Colon (tissue), 2 donors: ENCODE data around the gene LIME1.

ENCODE experiments used
- FAIRE-seq: peaks from 2 replicates; lab custom pipeline; 2012; peaks lifted over from hg19 to GRCh38; lab: Jason Lieb, UNC
- donor health status: control.
- donor health status: control.

Gene LIME1, protein sequence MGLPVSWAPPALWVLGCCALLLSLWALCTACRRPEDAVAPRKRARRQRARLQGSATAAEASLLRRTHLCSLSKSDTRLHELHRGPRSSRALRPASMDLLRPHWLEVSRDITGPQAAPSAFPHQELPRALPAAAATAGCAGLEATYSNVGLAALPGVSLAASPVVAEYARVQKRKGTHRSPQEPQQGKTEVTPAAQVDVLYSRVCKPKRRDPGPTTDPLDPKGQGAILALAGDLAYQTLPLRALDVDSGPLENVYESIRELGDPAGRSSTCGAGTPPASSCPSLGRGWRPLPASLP

DNA sequence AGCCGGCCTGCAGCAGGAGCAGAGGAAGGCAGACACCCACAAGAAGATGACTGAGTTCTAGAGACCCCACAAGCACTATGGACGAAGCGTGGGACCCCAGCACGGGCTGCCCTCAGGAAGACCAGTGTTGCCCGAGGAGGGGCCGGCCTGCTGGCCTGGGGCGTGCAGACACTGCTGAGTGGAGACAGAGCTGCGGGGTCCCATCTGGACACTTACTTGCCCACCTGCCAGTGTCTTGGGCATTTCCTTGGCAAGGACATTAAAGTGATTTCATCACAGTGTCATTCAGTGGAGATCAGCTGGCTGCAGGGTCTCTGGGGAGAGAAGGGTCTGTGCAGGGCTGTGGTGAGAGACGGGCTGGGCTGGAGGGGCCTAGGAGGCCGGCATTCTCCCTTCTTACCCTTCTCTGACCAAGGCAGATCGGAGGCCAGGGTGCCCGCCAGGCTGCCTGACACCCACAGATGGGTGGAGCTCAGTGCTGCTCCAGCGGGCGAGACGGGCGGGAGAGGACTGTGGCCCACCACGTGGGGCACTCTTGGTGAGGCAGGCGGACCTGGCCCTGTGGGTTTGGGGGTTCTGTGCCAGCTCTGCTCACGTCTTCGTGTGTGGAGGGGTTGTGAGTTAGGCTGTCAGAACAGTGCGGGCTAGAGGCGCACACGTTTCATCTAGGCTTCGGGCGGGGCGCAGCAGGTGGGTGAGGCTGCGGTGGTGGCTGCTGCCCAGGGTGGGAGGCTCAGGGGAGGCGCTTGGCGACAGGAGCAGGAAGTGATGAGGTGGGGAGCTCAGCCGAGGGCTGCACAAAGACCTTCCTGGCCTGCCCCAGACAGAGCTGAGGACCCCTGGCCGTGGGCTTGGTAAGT lies at the start of gene LIME1:
Gene LIME1, plus strand, starts transcription at position 806 of the 860 bp plus-strand sequence. CDS start 886 bp downstream, outside the sequence.
- no peak for FAIRE-seq

DNA sequence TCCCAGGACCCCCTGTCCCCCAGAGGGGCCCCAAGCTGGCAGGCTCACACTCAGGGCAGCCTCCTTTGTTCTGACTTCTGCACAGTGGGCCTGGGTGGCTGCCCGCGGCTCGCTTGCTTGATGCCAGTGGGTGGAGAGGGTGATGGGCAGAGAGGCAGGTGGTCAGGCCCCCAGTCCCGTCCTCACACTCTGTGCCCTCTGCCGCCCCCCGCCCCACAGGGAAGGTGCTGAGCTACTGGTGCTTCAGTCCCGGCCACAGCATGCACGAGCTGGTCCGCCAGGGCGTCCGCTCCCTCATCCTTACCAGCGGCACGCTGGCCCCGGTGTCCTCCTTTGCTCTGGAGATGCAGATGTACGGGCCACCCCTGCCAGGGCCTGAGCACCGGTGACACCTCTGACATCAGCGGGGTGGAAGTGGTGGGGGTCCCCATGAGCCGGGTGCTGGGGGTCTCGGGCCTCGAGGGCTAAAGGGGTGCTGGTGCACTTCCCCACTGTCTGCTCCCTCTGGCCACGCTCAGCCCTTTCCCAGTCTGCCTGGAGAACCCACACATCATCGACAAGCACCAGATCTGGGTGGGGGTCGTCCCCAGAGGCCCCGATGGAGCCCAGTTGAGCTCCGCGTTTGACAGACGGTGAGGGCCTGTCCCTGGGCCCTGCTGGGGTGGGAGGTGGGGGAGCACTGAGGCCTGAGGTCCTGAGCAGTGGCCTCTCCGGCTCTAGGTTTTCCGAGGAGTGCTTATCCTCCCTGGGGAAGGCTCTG lies 48.9 kb upstream of the LIME1 start:
- no peak for FAIRE-seq

DNA sequence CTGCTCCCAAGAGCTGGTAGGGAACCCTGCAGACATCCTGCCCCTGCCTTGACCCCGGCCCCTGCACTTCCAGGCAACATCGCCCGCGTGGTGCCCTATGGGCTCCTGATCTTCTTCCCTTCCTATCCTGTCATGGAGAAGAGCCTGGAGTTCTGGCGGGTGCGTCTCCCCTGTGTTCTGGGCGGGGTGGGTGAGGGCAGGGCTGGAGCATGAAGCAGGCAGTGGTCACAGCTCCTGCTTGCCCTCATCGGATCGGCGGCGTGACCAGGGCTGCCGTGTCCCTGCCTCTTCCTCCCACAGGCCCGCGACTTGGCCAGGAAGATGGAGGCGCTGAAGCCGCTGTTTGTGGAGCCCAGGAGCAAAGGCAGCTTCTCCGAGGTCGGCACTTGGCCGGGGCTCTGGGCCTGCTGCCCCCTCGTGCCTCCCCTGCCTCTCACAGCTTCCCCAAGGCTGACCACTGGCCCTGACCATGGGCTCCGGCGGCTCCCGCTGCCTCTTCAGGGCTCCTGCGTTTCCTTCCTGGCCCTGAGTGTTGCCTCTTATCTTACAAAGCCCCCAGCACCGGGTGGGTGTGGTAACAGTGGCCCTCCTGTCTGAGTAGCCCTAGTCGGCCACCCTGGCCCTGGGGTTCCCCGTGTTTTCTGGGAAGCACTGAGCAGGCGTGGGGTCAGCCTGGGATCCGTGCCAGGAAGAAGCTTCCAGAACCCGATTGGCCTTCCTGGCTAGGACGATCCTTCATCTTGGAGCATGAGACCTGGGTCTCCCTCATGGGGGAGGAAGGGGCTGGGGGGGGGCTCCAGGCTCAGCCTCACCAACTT lies 48.0 kb upstream of the LIME1 start:
- no peak for FAIRE-seq

DNA sequence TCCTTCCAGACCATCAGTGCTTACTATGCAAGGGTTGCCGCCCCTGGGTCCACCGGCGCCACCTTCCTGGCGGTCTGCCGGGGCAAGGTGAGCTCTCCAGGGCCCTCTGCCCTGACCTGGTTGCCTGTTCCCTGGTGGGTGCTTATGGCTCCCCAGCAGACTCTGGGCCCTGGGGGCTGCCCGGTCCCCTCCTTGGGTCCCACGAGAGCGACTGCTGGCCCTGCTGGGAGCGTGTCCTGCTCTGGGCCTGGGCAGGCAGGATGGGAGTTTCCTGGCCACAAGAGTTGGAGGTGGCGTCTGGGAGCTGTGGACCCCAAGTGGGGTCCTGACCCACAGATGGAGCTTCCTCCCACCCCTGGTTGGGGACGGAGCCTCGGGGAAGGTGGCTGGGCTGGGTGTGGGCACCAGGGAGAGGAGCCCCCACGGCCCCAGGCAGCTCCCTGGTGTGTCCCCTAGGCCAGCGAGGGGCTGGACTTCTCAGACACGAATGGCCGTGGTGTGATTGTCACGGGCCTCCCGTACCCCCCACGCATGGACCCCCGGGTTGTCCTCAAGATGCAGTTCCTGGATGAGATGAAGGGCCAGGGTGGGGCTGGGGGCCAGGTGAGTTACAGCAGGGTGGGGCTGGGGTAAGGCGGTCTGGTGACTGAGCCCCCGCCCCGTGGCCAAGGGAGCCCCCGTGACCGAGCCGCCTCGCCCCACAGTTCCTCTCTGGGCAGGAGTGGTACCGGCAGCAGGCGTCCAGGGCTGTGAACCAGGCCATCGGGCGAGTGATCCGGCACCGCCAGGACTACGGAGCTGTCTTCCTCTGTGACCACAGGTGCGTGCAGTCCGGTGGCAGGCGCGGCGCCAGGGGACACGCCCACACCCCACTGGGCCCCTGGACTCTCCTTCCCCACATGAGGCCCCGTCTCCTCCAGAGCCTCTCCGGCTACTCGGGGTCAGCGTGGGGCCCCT lies 47.1 kb upstream of the LIME1 start:
- FAIRE-seq: no peak

DNA sequence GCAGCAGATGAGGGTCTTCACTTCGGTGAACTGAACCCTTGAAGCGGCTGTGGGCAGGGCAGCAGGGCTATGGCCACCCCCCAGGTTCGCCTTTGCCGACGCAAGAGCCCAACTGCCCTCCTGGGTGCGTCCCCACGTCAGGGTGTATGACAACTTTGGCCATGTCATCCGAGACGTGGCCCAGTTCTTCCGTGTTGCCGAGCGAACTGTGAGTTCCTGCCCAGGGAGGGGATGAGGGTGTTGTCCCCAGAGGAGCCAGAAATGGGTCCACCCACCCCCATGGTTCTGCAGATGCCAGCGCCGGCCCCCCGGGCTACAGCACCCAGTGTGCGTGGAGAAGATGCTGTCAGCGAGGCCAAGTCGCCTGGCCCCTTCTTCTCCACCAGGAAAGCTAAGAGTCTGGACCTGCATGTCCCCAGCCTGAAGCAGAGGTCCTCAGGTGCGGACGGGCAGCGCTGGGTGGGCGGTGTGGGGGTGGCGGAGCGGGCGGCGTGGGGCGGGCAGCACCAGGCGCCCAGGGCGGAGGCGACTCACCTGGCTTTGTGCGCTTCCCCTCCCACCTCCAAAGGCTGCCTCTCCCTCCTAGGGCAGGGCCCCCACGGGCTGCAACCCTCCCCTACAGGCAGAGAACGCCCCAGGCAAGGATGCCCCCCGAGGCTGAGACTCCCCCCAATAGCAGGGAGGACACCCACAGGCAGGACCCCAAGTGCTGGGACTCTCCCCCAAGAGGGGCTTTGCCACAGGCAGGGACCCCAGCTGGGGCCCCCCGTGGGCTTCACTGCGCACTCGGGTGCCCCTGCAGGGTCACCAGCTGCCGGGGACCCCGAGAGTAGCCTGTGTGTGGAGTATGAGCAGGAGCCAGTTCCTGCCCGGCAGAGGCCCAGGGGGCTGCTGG lies 46.2 kb upstream of the LIME1 start:
- no peak for FAIRE-seq

DNA sequence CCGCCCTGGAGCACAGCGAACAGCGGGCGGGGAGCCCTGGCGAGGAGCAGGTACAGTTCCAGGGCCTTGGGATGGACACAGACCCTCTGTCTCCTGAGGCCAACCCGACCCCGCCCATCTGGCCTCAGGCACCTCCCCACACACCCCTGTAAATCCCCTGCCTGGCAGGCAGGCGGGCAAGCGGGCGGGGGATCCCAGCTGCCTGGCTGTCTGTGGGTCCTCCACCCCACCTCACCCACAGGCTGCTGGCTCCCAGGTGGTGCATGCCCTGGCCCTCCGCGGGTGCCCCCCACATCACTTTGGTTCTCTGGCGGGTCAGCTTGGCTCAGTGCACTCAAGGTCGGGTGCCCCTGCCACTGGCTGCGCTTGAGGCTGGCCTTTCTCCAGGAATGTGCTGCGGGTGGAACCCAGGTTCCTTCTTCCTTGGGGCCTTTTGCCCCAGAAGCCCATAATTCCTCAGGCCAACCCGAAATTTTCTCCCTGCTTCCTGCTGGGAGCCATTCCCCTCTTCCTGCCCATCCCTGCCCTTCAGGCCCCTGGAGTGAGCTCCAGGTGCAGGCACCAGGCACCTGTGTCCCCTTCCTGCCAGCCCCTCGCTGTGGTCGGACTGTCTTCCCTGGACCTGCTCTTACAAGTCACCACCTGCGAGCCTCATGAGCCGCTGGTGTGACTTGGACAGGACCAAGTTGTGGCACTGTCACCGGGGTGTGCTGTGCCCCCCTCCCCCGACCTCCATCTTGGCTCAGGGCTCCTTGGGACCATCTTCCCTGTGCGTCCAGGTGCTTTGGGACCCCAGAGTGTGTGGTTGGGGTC lies 45.4 kb upstream of the LIME1 start:
- FAIRE-seq: no peak

DNA sequence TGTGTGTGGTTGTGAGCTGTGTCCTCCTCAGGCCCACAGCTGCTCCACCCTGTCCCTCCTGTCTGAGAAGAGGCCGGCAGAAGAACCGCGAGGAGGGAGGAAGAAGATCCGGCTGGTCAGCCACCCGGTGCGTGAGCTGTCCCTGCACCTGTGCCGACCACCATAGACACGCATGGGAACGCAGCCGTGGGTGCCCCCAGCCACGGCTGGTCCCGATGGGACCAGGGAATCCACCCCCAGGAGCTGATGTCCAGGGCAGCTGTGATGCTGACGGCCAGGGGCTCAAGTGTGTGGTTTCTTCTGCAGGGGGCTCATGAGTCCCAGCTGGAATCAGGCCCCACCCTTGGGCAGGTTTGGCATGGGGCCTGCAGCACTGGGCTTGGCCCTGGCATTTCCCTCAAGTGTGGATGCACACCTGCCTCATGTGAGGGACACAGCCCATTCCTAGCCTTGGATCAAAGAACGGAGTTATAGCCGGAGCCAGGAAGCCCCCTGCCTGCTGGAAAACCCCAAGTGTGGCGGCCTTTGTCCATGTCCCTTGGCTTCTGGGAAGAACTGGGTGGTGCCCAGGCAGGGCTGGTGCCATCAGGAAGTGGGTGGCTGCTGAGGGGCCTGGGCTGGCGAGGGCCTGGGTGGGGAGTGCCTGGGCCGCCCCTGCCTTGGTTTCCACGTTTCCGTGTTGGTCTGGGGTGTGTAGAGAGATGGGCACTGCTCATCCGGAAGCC lies 44.6 kb upstream of the LIME1 start:
- FAIRE-seq: no peak

DNA sequence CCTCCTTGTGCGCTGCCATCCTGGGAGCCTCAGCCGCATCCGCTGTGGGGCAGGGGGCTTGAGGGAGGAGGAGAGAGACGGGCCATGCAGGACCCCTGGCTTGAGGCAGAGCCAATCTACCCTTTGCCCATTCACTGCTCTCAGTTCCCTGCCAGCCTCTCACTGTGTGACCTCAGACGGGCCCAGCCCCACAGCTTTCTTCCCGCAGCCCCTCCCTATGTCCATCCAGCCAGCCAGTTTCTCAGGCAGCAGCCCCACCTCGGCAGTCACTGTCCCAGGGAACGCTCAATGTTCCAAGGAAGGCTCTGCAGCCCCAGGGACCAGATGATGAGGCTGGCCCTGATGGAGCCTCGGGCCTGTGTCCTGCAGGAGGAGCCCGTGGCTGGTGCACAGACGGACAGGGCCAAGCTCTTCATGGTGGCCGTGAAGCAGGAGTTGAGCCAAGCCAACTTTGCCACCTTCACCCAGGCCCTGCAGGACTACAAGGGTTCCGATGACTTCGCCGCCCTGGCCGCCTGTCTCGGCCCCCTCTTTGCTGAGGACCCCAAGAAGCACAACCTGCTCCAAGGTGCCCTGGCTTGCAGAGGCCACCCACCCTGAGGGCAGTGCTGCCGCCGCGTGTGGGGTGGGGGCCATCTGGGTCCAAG lies 43.9 kb upstream of the LIME1 start:
- no peak for FAIRE-seq

DNA sequence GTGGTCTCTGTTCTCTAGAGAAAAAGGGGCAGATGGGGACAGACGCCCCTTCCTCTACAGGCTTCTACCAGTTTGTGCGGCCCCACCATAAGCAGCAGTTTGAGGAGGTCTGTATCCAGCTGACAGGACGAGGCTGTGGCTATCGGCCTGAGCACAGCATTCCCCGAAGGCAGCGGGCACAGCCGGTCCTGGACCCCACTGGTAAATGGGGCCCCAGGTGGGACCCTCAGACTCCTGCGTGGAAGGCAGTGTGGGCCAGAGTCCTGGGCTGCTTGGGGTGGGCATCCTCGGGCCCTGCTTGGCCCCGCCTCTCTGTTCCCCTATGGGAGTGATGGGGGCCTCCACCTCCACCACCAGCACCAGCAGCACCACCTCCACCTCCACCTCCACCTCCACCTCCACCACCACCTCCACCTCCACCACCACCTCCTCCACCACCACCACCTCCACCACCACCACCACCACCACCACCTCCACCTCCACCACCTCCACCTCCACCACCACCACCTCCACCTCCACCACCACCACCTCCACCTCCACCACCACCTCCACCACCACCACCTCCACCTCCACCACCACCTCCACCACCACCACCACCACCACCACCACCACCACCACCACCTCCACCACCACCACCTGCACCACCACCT lies 43.3 kb upstream of the LIME1 start:
- no peak for FAIRE-seq

DNA sequence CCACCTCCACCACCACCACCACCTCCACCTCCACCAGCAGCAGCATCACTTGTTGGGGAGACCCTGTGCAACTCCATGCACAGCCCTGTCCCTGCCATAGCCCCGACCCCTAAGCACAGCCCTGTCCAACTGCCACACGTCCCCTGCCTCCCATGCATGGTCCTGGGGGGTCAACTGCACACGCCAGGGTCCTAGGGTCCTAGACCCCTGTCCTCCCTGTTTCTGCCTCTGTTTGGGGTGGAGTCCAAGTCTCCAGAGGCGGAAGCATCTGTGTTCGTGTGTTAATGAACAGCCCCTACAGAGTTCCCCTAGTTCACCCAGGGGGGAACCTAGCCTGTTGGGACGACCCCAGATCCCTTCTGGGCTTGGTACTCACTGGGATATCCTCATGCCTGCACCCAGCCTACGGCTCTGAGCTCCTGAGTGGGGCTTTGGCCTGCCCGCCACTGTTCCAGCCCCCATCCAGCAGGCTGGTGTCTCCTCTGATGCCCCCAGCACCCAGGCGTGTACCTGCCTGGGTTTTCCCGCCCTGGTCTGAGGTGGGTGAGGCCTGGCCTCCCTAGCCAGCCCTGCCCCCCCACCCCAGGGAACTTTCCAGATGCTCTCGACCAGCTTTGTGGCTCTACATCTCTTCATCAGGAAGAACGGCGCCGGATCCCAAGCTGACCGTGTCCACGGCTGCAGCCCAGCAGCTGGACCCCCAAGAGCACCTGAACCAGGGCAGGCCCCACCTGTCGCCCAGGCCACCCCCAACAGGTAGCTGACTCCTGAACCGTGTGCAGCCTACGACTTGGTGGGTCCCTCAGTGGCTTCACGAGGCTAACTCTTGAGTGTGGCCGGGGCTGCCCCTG lies 42.5 kb upstream of the LIME1 start:
- no peak for FAIRE-seq

DNA sequence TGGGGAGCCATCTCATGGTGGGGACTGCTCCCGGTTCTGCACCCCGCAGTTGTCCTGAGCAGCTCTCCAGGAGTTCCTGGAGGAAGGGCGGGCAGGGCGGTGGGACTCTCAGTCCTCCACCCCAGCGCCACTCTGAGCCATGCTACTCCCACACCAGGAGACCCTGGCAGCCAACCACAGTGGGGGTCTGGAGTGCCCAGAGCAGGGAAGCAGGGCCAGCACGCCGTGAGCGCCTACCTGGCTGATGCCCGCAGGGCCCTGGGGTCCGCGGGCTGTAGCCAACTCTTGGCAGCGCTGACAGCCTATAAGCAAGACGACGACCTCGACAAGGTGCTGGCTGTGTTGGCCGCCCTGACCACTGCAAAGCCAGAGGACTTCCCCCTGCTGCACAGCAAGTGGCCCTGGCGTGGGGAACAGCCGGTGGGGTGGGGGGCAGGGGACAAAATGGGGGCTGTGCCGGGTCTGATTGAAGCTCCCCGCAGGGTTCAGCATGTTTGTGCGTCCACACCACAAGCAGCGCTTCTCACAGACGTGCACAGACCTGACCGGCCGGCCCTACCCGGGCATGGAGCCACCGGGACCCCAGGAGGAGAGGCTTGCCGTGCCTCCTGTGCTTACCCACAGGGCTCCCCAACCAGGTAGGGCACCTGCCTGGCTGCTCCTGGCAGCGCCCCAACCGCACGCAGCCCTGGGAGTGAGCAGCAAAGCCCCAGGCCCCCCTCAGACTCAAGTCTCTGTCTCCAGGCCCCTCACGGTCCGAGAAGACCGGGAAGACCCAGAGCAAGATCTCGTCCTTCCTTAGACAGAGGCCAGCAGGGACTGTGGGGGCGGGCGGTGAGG lies 41.7 kb upstream of the LIME1 start:
- FAIRE-seq: no peak

DNA sequence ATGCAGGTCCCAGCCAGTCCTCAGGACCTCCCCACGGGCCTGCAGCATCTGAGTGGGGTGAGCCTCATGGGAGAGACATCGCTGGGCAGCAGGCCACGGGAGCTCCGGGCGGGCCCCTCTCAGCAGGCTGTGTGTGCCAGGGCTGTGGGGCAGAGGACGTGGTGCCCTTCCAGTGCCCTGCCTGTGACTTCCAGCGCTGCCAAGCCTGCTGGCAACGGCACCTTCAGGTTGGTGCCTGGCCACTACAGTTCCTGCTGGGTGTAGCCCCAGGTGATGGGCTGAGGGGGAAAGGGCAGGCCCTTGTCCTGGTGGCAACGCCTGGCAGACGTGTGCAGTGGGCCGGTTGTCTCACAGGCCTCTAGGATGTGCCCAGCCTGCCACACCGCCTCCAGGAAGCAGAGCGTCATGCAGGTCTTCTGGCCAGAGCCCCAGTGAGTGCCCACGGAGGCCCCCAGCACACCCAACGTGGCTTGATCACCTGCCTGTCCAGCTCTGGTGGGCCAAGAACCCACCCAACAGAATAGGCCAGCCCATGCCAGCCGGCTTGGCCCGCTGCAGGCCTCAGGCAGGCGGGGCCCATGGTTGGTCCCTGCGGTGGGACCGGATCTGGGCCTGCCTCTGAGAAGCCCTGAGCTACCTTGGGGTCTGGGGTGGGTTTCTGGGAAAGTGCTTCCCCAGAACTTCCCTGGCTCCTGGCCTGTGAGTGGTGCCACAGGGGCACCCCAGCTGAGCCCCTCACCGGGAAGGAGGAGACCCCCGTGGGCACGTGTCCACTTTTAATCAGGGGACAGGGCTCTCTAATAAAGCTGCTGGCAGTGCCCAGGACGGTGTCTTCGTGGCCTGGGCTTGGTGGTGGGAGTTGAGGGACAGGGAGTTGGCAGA lies 40.8 kb upstream of the LIME1 start:
- no peak for FAIRE-seq

DNA sequence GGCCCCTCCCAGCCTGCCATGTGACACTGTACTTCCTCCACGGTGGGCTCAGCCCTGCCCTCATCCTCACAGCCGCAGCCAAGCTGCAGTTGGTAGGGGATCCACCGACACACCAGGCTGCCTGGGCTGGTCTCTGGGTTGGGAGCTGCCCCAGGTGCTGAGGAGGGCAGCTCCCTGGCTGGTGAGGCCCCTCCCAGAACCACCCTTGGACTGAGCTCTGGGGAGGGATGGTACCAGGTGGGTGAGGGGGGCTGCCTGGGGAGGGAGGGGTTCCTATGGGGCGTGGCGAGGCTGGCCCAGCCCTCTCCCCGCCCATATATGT lies 40.2 kb upstream of the LIME1 start:
- no peak for FAIRE-seq

DNA sequence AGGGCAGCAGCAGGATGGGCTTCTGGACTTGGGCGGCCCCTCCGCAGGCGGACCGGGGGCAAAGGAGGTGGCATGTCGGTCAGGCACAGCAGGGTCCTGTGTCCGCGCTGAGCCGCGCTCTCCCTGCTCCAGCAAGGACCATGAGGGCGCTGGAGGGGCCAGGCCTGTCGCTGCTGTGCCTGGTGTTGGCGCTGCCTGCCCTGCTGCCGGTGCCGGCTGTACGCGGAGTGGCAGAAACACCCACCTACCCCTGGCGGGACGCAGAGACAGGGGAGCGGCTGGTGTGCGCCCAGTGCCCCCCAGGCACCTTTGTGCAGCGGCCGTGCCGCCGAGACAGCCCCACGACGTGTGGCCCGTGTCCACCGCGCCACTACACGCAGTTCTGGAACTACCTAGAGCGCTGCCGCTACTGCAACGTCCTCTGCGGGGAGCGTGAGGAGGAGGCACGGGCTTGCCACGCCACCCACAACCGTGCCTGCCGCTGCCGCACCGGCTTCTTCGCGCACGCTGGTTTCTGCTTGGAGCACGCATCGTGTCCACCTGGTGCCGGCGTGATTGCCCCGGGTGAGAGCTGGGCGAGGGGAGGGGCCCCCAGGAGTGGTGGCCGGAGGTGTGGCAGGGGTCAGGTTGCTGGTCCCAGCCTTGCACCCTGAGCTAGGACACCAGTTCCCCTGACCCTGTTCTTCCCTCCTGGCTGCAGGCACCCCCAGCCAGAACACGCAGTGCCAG lies 39.7 kb upstream of the LIME1 start, which contains the start of gene TNFRSF6B:
Gene TNFRSF6B, plus strand, starts transcription at position 25 of the 729 bp plus-strand sequence. Its CDS starts 116 bp downstream, at position 141.
- FAIRE-seq: no peak
